IMR-90 (cell line): ENCODE data around the gene TENM4. TPM values are rescaled to one million over a fixed set of nuclear protein-coding genes. Genes with fewer than 3 reads are reported as not detected.

ENCODE experiments used
- ATAC-seq: fragments of 200-7000 bp; cut with Tn5 transposase; 2 replicates; pipeline ENCODE4 v1.9.1; 2020; ENCODE audit warnings: low read depth, mild to moderate bottlenecking, moderate library complexity
- BruUV-seq: library from RNA; stranded (reverse); fragments of 400-500 nt; replicated peaks from 2 replicates; lab custom pipeline; 2021; lab: Mats Ljungman, UMichigan
- CTCF ChIA-PET: fragments of 300-600 bp; formaldehyde crosslinking; extraction: SDS; loops from one replicate; lab custom pipeline; 2021; ENCODE audit warnings: antibody characterized with exemption; lab: Yijun Ruan, JAX
- POLR2A ChIA-PET: fragments of 300-600 bp; sonication (Branson Sonifier 250); formaldehyde crosslinking; loops from one replicate; lab custom pipeline; 2022; ENCODE audit warnings: antibody characterized with exemption; ENCODE audit not compliant: unreplicated experiment; lab: Charles Lee
- DNase-seq: peaks from one replicate; pipeline ENCODE4 v3.0.0; 2013
- H2AFZ ChIP-seq: replicated peaks from 2 replicates; pipeline ENCODE3; 2013; ENCODE audit warnings: low read length, mild to moderate bottlenecking; ENCODE audit not compliant: poor library complexity
- H2AK5ac ChIP-seq: 2 replicates; pipeline ENCODE4 v1.6.1; 2013; ENCODE audit warnings: low read depth, low read length, inconsistent platforms
- H2AK9ac ChIP-seq: replicated peaks from 2 replicates; pipeline ENCODE3; 2013; ENCODE audit warnings: mild to moderate bottlenecking, low read depth, low read length, moderate library complexity; ENCODE audit not compliant: poor library complexity
- H2BK120ac ChIP-seq: 2 replicates; pipeline ENCODE4 v1.6.1; 2013; ENCODE audit warnings: low read depth, low read length, inconsistent platforms
- H2BK15ac ChIP-seq: 3 replicates; pipeline ENCODE4 v1.6.1; 2013; ENCODE audit warnings: low read depth, low read length, inconsistent platforms
- H2BK20ac ChIP-seq: 2 replicates; pipeline ENCODE4 v1.6.1; 2013; ENCODE audit warnings: low read depth, mild to moderate bottlenecking, inconsistent platforms, low read length, moderate library complexity
- H2BK5ac ChIP-seq: 2 replicates; pipeline ENCODE4 v1.6.1; 2013; ENCODE audit warnings: mild to moderate bottlenecking, low read depth, low read length, inconsistent platforms; ENCODE audit not compliant: poor library complexity, severe bottlenecking
- H3K14ac ChIP-seq: replicated peaks from 2 replicates; pipeline ENCODE4 v1.6.1; 2013; ENCODE audit warnings: low read depth, low read length, inconsistent platforms
- H3K18ac ChIP-seq: 2 replicates; pipeline ENCODE4 v1.6.1; 2013; ENCODE audit warnings: low read depth, low read length, control low read depth
- H3K23ac ChIP-seq: 2 replicates; pipeline ENCODE4 v1.6.1; 2013; ENCODE audit warnings: low read depth, low read length, inconsistent platforms
- H3K27ac ChIP-seq: 2 replicates; pipeline ENCODE4 v1.5.1; 2013; ENCODE audit warnings: mild to moderate bottlenecking, control low read depth, low read length; ENCODE audit not compliant: insufficient read depth
- H3K27me3 ChIP-seq: 2 replicates; pipeline ENCODE4 v1.6.1; 2013; ENCODE audit warnings: low read length; ENCODE audit not compliant: control insufficient read depth, insufficient read depth
- H3K36me3 ChIP-seq: 2 replicates; pipeline ENCODE4 v1.6.1; 2013; ENCODE audit warnings: low read length, mixed read lengths; ENCODE audit not compliant: control insufficient read depth, insufficient read depth
- H3K4ac ChIP-seq: 2 replicates; pipeline ENCODE4 v1.6.1; 2013; ENCODE audit warnings: low read depth, low read length, inconsistent platforms
- H3K4me1 ChIP-seq: 2 replicates; pipeline ENCODE4 v1.6.1; 2013; ENCODE audit warnings: low read length, mixed read lengths; ENCODE audit not compliant: control insufficient read depth, insufficient read depth
- H3K4me2 ChIP-seq: 2 replicates; pipeline ENCODE4 v1.6.1; 2013; ENCODE audit warnings: low read depth, mild to moderate bottlenecking, control low read depth, low read length, moderate library complexity
- H3K4me3 ChIP-seq: 2 replicates; pipeline ENCODE4 v1.5.1; 2013; ENCODE audit warnings: low read depth, mild to moderate bottlenecking, control low read depth, low read length, moderate library complexity; ENCODE audit not compliant: insufficient read depth
- H3K56ac ChIP-seq: 2 replicates; pipeline ENCODE4 v1.6.1; 2013; ENCODE audit warnings: low read length, inconsistent platforms; ENCODE audit not compliant: insufficient read depth; ENCODE audit errors: extremely low read depth
- H3K79me1 ChIP-seq, 2 experiments: 2 replicates each; pipeline ENCODE4 v1.6.1; 2013; ENCODE audit warnings: low read length in 2 of 2, inconsistent platforms in 1 of 2, low read depth in 1 of 2
- H3K9ac ChIP-seq: 2 replicates; pipeline ENCODE4 v1.6.1; 2013; ENCODE audit warnings: low read depth, low read length, control low read depth
- H3K9me1 ChIP-seq: 2 replicates; pipeline ENCODE4 v1.6.1; 2013; ENCODE audit warnings: low read length, inconsistent platforms; ENCODE audit not compliant: insufficient read depth
- H3K9me3 ChIP-seq: 2 replicates; pipeline ENCODE4 v1.6.1; 2013; ENCODE audit warnings: low read length; ENCODE audit not compliant: control insufficient read depth, insufficient read depth
- H4K20me1 ChIP-seq: 2 replicates; pipeline ENCODE4 v1.6.1; 2013; ENCODE audit warnings: low read length, inconsistent platforms; ENCODE audit not compliant: insufficient read depth
- H4K5ac ChIP-seq: 2 replicates; pipeline ENCODE4 v1.6.1; 2013; ENCODE audit warnings: mild to moderate bottlenecking, low read depth, low read length, control low read depth
- H4K8ac ChIP-seq, 2 experiments: 2 replicates each; pipeline ENCODE4 v1.6.1; 2013; ENCODE audit warnings: low read depth in 2 of 2, low read length in 2 of 2, control low read depth in 1 of 2, inconsistent platforms in 1 of 2
- H4K91ac ChIP-seq: 2 replicates; pipeline ENCODE4 v1.6.1; 2013; ENCODE audit warnings: low read depth, low read length, inconsistent platforms; ENCODE audit not compliant: insufficient read depth
- SMC3 ChIP-seq: fragments of 150-350 bp; IDR thresholded peaks from 2 replicates; pipeline ENCODE4 v1.6.1; 2016; ENCODE audit warnings: low read depth, mild to moderate bottlenecking, antibody characterized with exemption, low read length, moderate library complexity
- WGBS, 2 experiments: methylation state at CpG; one replicate each; pipeline versions ENCODE4 v1.1.5 to v1.1.7; 2013; ENCODE audit warnings: missing lambda C conversion rate in 2 of 2; ENCODE audit not compliant: insufficient read length in 1 of 2; ENCODE audit errors: extremely low coverage in 2 of 2; 5-methylcytosine and 5-hydroxymethylcytosine counted together
- dilution Hi-C: fragments of 300-500 bp; cut with HindIII; formaldehyde crosslinking; loops from one replicate; pipeline ENCODE4 v1.14.3; 2018; ENCODE audit warnings: low sequenced_read_pairs; ENCODE audit not compliant: unreplicated experiment
- in situ Hi-C: fragments of 300-500 bp; cut with MboI; formaldehyde crosslinking; loops from 3 replicates; pipeline ENCODE4 v1.14.3; 2019; ENCODE audit warnings: low sequenced_read_pairs, inconsistent platforms, mixed read lengths
- intact Hi-C: fragments of 100-400 bp; cut with micrococcal nuclease; formaldehyde crosslinking; loops from 2 replicates; pipeline ENCODE4 v1.10.0; 2022
- polyA plus RNA-seq, 3 experiments: library from polyadenylated mRNA; depleted of rRNA; stranded (reverse); fragments of >200 nt; gene quantifications; 2 replicates each; pipeline ENCODE4 v1.2.3, GENCODE V29; 2012; ENCODE audit warnings: low replicate concordance in 1 of 3
- total RNA-seq: library from RNA; depleted of rRNA; stranded (reverse); fragments of >200 nt; gene quantifications from 2 replicates; pipeline ENCODE4 v1.2.3, GENCODE V29; 2012
- TF ChIP-seq, protein P1 (sequence below): fragments of 150-350 bp; IDR thresholded peaks from 2 replicates; pipeline ENCODE4 v1.6.1; 2017; ENCODE audit warnings: mild to moderate bottlenecking, antibody characterized with exemption, low read length, low read depth

Gene TENM4
- total and polyA plus RNA-seq, 2 of the 4 experiments (the other 2 are of a cell fraction), result 7.4 to 9.0 TPM

DNA sequence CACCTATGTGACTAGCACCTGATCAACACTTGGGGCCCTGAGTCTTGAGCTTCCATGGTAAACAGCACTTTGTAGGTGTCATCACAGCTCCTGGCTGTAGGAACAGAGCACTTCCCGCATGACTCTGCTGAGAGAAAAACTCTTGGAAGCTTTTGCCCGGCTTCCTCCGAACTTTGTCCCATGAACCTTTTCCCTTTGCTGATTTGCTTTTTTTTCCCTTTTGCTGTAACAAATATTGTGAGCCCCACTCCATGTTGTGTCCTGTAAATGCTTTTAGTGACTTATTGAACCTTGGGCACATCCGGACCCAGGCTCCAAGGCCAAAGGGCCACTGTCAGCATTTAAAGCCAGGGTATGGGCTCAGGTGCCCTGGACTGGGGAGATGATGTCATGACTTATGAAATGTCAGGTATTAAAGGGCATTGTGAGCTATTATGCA lies 391.1 kb downstream of the TENM4 start:
- no peak overlapping the region for H2AK5ac ChIP-seq
- ChIA-PET POLR2A (interaction anchor here (0.6 kb wide), 1 partner anchor 103 kb away, joined by 3 read pairs; no protein-coding TSS in a partner anchor), CTCF (no interaction called here)
- H4K91ac ChIP-seq, result no peak overlapping the region
- H3K27ac ChIP-seq, result peak overlapping the region; percentile 84; the same call in 1 of the 2 replicates
- H2BK5ac ChIP-seq, result no peak overlapping the region
- H3K36me3 ChIP-seq, result no peaks in the 10 kb centered on the region
- peaks cover 20% of the 10 kb centered on the region; the same call in 1 of the 2 replicates for H3K4me1 ChIP-seq
- H3K4me2 ChIP-seq, result no peak overlapping the region
- peak overlapping the region; percentile 23; the same call in 1 of the 2 replicates for H2BK20ac ChIP-seq
- H2AK9ac ChIP-seq, result no peak overlapping the region
- H3K27me3 ChIP-seq, result no peaks in the 10 kb centered on the region
- no peak overlapping the region for H2AFZ ChIP-seq
- H3K79me1 ChIP-seq, result no peaks in the 10 kb centered on the region; a peak in 1 of 4 replicates
- DNase-seq (no peak), ATAC-seq (no peak)
- H4K20me1 ChIP-seq, result no peaks in the 10 kb centered on the region
- H4K8ac ChIP-seq, result no peak overlapping the region
- peak overlapping the region; percentile 88; the same call in 1 of the 2 replicates for H4K5ac ChIP-seq
- peak overlapping the region; percentile 29; the same call in 1 of the 2 replicates for H3K4ac ChIP-seq
- no peak overlapping the region for H2BK15ac ChIP-seq
- H3K56ac ChIP-seq, result no peak overlapping the region
- peak overlapping the region; percentile 44; the same call in 1 of the 2 replicates for H2BK120ac ChIP-seq
- H3K9me1 ChIP-seq, result peaks cover 3% of the 10 kb centered on the region; the same call in 1 of the 2 replicates
- H3K9me3 ChIP-seq, result no peaks in the 10 kb centered on the region
- intact Hi-C loops (loop anchor here (10.0 kb wide), 1 partner anchor 255 kb away; no protein-coding TSS in a partner anchor), in situ Hi-C loops (loop anchor here (10.0 kb wide), 1 partner anchor 245 kb away; no protein-coding TSS in a partner anchor), dilution Hi-C loops (no loop called here)
- H3K18ac ChIP-seq, result peak overlapping the region; percentile 94; the same call in 1 of the 2 replicates
- no peak overlapping the region; the same call in 1 of the 2 replicates for H3K9ac ChIP-seq
- BruUV-seq, result no TSS peak
- TF ChIP-seq SMC3, result no peak
- TF ChIP-seq, protein P1, sequence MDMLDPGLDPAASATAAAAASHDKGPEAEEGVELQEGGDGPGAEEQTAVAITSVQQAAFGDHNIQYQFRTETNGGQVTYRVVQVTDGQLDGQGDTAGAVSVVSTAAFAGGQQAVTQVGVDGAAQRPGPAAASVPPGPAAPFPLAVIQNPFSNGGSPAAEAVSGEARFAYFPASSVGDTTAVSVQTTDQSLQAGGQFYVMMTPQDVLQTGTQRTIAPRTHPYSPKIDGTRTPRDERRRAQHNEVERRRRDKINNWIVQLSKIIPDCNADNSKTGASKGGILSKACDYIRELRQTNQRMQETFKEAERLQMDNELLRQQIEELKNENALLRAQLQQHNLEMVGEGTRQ, result no peak
- 0 out of 2 replicates have a peak overlapping the region, but pooled peaks have one; percentile 11 for H3K14ac ChIP-seq
- H3K4me3 ChIP-seq, result no peak overlapping the region
- H3K23ac ChIP-seq, result no peak overlapping the region
- 90% methylated on average over 2 of the region's 4 CpGs; no CpG with 5 or more reads in 1 of the 2 experiments for WGBS, 2 experiments
